HG03280 (cell line): ENCODE data around the gene TRAPPC14.
"Not testable (repeated sequence)": the region's sequence is repeated elsewhere in the genome, so short reads cannot be mapped to it uniquely, and the experiment has no call there.

Experiments
- ATAC-seq: cut with Tn5 transposase; IDR thresholded peaks from one replicate; pipeline ENCODE4 v1.9.1; 2021; ENCODE audit warnings: mild to moderate bottlenecking, moderate library complexity; ENCODE audit not compliant: unreplicated experiment

The TRAPPC14 gene

DNA sequence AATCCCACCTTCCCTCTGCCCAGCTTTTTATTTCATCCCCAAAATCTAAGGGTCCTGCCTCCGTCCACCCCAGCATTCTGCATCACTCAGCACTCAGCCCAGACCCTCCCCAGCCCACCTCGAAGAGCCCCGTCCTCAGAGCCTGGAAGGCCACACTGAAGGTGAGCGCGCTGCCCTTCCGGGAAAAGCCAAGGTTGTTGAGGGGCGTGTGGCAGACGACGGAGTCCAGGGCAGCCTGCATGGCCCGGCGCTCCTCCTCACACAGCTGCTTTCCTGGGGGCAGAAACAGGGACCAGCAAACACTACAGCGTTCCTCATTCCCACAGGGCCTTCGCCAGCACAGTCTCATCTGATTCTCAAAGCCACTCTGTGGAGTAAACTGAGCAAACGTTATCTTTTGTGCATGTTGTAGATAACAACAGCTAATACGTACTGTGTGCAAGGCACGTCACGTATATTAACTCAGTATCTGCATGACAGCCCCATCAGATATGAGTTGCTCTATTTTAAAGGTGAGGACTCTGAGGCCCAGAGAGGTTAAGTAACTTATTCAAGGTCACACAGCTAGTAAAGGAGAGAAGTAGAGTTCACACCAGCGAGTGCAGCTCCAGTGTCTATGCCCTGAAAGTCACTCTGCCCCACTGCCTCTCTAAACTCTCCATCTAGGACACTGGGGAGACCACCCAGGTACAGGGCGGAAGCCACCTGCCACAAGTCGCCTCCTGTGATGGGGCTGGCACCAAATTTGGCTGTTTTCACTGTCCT lies 2.8 kb downstream of the TRAPPC14 start:
- no peak for ATAC-seq

DNA sequence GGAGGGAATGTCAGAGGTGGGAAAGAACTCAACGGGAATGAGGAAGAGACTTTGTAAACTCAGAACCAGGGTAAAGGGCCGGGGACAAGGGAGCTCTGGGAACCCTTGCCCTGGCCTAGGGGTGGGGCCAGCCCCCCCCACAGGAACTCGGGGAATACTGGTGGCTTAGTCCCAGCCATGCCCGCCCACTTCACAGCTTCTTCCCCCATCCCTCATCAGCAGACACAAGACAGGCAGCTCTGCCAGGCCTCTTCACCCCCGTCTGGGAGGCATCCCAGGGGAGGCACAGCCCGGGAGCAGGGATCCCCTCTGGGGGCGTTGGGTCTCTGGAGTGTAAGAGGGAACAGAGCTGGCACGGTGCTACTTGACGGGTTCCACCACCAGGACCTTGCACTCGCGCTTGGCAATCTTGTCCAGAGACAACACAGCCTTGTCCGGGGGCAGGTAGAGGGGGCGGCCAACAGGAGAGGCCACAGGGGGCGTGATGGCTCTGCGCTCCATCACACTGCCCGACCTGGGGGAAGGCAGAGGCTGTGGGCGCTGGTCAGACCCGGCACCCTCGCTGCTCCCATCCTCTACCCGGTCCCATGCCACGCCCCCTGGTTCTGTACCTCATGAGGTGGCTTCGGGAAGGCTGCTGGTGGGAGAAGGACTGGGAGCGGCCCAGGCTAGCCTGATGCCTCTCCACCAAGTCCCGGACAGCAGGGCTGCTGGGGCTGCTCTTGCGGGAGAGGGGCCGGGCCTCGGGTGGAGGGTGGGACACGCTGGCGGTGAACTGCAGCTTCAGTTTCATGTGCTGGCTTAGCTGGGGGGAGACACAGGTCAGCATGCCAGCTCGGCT lies 3.7 kb downstream of the TRAPPC14 start:
- ATAC-seq: no peak

DNA sequence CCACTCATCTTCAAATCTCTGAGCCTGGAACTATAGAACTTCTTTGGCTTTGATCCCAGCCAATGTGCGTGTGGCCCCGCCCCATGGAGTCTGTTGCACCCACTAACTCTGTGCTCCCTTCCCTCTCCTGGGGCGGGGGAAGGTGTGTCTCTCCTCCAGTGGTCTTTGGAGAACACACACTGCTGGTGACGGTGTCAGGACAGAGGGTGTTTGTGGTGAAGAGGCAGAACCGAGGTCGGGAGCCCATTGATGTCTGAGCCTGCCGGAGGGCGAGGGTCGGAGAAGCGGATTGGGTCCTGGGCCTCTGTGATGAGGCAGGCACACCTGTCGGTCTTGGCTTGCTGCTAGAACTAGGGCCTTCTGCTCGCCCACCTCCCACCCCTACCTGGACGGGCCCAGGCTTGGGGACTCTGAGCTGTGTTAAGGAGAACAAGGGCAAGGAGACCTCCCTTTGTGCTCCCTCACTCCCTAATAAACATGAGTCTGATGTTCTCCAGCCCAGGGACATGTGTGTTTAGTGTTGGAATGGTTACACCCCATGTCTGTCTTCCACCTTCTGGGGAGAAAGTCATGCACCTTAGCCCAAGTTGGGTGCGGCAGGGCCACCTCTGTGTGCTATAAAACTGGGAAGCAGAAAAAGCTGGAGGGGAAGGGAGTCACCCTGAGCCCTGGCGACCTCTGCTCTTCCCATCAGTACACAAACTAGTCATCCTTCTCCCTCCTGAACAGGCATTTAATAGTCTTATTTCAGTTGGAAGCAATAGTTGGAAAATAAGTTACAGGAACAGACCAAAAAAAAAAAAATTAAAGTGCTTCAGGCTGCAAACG lies 4.6 kb downstream of the TRAPPC14 start:
- no peak for ATAC-seq

DNA sequence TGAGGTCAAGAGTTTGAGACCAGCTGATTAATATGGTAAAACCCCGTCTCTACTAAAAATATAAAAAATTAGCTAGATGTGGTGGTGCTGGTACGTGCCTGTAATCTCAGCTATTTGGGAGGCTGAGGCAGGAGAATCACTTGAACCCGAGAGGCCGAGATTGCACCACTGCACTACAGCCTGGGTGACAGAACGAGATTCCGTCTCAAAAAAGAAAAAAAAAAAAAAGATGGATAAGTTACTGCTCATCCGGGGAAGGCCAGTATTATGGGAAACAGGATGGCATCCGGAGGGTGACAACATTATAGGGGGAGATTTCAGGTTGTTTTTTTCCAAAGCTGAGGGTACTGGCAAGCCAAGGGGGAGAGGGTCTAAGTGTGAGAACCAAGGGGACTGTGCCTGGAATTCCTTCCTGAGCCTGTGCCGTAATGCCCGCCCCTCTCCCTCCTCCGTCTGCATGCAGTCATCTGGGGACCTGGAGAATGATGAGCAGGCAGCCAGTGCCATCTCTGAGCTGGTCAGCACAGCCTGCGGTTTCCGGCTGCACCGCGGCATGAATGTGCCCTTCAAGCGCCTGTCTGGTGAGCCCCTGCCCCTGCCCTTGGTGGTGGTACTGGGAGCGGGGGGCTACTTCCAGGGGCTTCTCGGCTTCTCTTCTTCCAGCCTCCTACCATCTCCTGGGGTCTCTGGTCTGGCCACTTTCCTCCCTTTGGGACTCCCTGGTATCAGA lies 5.4 kb downstream of the TRAPPC14 start:
- ATAC-seq: no peak

DNA sequence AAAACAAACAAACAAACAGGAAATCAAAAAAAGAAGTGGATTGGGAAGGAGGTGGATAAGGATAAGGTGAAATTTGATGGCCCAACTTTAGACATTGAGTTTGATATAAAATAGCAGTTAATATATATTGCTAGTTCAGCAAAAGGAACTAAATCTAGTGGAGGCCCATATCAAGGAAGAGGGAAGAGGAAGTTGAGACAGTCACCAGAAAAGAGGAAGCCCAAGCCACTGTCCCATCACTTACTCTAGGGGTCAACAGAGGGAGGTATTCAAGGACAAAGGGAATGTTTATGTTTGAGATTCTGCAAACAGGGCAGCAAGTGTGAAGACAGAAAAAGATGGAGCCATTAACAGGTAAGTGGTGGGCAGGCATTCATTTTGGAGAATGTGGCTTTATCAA lies 6.1 kb downstream of the TRAPPC14 start:
- ATAC-seq: no peak

DNA sequence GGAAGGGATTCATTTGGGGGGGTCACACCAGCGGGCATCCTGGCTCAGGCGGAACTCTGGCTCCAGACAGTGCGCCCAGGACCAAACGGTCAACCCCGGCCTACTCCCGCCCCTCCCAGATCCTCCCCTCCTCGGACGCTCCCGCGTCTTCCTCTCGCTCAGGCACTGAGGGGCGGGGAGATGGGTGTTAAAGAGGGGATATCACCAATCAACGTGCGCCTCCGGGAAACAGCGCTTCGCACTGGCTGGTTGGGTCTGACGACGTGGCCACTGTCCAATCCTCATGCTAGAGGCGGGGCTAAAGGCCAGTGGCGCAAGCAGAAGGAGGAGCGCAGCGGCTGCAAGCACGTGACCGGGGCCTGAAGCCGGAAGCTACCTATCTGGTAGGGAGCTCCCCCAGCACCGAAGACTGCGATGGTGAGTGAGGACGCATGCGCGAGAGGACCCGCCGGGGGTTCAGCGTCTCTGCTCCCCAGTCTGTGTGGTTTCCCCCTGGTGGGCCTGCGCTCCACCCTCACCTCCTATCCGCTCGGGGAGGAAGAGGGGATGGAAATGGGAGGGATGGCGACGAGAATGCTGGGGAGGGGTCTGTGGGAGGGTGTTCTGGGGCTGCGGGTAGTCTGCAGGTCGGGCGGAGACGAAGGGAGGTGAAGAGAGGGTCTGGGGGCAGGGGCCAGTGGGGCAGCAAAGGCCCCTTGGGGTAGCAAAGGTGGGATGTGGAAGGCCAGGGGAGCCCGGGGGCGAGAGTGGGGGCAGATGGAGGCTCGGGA lies 9.8 kb downstream of the TRAPPC14 start, which contains the start of gene LAMTOR4:
Gene LAMTOR4 (plus strand): TSS at position 360 of the 770 bp plus-strand sequence. CDS start 55 bp downstream, at position 415.
- ATAC-seq: peak; percentile 99

DNA sequence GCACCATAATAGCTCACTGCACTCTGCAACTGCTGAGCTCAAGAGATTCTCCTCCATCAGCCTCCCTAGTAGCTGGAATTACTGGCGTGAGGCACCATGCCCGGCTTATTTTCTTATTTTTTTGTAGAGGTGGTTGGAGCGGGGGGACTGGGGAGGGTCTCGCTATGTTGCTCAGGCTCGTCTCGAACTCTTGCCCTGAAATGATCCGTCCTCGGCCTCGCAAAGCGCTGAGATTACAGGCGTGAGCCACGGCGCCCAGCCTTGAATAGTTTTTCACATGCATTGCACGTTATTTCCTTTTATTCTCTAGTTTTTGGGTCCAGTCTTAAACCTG lies 10.3 kb downstream of the TRAPPC14 start:
- ATAC-seq: no peak

DNA sequence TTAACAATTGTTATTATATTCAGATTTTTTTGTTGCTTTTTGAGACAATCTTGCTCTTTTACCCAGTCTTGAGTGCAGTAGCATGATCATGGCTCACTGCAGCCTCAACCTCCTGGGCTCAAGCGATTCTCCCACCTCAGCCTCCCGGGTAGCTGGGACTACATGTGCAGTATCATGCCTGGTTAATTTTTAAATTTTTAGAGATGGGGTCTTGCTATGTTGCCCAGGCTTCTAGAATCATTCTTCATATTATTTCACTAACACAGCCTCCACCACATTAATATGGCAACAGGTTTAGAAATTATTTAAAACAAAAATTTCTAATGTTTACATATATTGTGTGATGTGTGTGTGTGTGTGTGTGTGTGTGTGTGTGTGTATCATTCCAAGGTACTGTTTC lies 11.2 kb downstream of the TRAPPC14 start:
- ATAC-seq: no peak

DNA sequence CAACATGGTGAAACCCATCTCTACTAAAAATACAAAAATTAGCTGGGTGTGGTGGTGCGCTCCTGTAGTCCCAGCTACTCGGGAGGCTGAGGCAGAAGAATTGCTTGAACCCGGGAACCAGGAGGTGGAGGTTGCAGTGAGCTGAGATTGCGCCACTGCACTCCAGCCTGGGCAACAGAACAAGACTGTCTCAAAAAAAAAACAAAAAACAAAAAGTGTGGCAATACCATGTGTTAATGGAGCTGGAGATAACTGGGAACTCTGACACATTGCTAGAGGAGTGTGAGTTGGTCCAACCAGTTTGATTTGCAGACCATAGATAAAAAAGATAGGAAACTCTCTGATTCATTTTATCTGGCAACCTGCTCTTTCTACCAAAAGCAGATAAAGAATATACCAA lies 12.2 kb downstream of the TRAPPC14 start:
- not testable (repeated sequence) for ATAC-seq

DNA sequence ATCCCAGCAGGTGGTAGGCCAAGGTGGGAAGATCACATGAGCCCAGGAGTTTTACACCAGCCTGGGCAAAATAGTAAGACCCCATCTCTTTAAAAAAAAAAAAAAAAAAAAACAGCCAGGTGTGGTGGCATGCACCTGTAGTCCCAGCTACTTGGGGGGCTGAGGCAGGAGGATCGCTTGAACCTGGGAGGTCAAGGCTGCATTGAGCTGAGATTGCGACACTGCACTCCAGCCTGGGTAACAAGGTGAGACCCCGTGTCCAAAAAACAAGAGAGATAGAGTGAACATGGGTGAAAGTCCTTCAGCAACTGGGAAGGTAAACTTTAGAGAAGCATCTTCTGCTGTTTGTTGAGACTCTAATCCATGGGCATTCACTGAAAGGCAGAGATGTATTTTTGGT lies 16.1 kb downstream of the TRAPPC14 start:
- ATAC-seq: no peak

DNA sequence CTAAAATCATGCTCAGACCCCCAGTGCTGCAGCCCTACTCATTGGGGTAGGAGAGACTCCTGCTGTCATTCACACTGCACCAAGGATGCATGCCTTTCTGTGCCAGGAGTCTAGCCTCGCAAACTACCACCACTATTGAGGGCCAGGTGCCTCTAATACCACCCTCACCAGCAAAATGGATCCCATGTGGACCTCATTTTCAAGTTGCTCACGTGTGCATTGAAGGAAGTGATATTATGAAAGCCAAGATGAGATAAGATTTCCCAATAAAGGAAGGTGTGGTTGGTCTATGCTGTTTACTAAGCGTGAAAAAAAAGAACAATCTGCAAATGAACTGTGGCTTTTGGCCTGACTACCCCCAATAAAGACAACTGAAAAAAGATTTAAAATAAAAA lies 17.0 kb downstream of the TRAPPC14 start:
- ATAC-seq: no peak

DNA sequence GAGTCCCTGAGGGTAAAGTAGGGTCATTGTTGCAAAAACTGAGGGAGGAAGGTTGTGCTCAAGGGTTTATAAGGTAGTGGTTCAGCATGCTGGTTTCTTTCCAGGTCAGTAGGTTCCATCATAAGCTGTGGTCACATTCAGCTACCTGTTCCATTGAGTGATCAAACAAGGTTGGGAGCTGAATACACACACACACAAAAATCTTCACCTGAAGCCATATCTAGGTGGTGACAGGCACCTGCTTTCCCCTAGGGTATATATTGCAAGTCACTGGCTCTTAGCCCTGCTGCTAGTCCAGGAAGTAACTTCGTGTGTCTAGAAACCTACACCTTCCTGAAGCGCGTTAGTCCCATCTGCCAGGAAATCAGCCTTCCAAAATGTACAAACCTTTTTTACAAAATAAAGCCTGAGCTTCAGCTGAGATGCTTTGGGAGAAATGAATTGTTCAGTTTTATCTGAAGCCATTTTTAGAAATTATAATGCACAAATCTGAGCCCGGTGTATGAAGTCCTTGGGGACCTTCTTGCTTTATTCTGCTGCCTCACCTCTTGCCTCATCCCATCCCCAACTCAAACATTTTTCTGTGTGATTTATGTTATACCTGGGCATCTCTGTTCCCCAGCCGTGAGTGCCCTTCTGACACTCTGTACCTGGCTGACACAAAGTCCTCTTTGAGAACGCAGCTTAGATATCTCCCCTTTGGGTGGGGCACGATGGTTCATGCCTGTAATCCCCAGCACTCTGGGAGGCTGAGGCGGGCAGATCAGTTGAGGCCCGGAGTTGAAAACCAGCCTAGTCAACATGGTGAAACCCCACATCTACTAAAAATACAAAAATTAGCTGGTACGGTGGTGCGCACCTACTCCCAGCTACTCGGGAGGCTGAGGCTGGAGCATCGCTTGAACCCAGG lies 20.4 kb downstream of the TRAPPC14 start:
- no peak for ATAC-seq

DNA sequence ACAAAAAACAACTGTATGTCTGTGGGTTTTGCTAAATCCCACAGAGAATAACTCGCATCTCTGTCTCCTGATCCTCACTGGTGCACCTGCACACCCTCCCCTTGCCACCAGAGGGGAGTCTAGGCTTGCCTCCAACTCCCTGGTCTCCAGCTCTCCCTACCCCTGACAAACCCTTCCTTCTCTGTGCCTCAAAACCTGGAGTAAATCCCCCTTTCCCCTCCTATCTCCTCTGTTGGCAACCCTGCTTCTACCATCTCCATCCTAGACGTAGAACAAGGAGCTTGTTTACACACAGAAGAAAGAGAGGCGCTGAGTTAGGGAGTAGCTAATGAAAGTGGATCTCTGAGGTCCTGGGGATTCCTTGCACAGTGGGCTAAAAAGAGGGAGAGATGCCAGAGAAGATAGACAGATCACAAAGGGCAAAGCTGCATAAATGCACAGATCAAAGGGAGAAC lies 25.8 kb downstream of the TRAPPC14 start:
- ATAC-seq: peak; percentile 46

DNA sequence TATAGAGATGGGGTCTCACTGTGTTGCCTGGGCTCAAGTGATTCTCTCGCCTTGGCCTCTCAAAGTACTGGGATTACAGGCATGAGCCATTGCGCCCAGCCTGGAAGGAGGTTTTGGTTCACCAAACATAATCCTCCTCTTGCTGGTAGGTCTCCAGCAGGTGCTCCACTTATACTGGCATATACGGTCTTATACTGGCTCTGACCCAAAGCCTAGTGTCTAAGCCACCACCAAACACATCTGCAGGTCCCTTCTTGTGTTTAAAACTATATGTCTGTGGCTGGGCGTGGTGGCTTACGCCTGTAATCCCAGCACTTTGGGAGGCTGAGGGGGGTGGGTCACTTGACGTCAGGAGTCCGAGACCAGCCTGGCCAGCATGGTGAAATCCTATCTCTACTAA lies 26.4 kb downstream of the TRAPPC14 start:
- no peak for ATAC-seq

DNA sequence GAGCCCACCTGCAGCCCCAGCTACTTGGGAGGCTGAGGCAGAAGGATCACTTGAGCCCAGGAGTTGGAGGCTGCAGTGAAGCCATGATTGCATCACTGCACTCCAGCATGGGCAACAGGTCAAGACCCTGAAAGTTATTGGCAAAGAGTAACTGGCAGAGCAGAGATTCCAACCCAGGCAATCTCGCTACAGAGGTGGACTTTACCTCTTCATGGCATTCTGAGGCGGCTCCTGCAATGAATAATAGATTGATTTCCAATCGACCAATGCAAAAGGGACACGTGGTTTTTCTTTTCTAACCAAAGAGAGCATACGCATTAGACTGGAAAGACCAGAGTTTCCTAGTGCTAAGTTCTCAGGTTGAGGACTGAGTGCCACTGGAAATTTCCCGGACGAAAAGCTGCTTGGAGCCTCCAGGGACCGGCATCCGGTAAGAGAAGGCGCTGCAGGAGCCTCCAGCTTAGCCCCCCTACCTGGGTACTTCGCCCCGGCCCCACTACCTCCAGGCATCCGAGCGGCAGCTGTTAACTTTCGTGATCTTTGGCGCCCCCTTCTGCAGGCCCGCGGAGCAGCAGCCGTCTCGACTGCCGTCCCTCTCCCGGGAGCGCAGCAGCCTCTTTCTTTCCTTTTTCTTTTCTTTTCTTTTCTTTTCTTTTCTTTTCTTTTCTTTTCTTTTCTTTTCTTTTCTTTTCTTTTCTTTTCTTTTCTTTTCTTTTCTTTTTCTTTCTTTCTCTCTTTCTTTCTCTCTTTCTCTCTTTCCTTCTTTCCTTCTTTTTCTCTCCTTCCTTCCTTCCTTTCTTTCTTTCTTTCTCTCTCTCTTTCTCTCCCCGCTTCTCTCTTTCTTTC lies 27.7 kb downstream of the TRAPPC14 start:
- ATAC-seq: no peak

DNA sequence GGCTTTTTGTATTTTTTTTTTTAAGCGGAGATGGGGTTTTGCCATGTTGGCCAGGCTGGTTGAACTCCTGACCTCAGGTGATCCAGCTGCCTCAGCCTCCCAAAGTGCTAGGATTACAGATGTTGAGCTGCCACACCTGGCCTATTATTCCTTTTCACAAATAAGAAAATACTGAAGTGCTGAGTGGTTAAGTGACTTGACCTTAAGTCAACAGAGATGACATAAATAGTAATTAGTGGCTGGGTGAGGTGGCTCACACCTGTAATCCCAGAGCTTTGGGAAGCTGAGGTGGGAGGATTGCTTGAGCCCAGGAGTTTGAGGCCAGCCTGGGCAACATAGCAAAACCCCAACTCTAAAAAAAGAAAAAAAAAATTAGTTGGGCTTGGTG lies 28.3 kb downstream of the TRAPPC14 start:
- not testable (repeated sequence) for ATAC-seq

DNA sequence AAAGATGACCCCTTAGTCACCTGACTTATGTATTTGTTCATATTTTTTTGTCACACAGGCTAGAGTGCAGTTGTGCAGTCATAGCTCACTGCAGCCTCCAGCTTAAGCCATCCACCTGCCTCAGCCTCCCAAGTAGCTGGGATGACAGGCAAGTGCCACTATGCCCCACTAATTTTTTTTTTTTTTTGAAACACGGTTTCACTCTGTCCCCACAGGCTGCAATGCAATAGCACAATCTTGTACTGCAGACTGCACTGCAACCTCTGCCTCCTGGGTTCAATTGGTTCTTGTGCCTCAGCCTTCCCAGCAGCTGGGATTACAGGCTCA lies 29.9 kb downstream of the TRAPPC14 start:
- no peak for ATAC-seq
